H9 (cell line): ENCODE results near the gene SSTR5. TPM values are rescaled to one million over a fixed set of nuclear protein-coding genes. Genes with fewer than 3 reads are reported as not detected.

ENCODE experiments used
- DNase-seq: peaks from one replicate; pipeline ENCODE4 v3.0.0-alpha.2; 2017
- H2AFZ ChIP-seq: one replicate; pipeline ENCODE4 v1.6.1; 2013; ENCODE audit warnings: mild to moderate bottlenecking, low read length, control low read depth, moderate library complexity
- H2AK5ac ChIP-seq: 2 replicates; pipeline ENCODE4 v1.6.1; 2013; ENCODE audit warnings: low read length, control low read depth, mixed read lengths; ENCODE audit not compliant: insufficient read length
- H2BK120ac ChIP-seq: one replicate; pipeline ENCODE4 v1.6.1; 2013; ENCODE audit warnings: low read depth, mild to moderate bottlenecking, low read length, control low read depth, inconsistent platforms; ENCODE audit not compliant: poor library complexity, severe bottlenecking
- H2BK12ac ChIP-seq: 2 replicates; pipeline ENCODE4 v1.6.1; 2013; ENCODE audit warnings: low read length, control low read depth, mixed read lengths, low read depth; ENCODE audit not compliant: insufficient read length
- H2BK15ac ChIP-seq: 2 replicates; pipeline ENCODE4 v1.6.1; 2013; ENCODE audit warnings: low read depth, low read length, control low read depth
- H2BK20ac ChIP-seq: one replicate; pipeline ENCODE4 v1.6.1; 2013; ENCODE audit warnings: low read depth, mild to moderate bottlenecking, low read length, control low read depth, inconsistent platforms; ENCODE audit not compliant: poor library complexity, severe bottlenecking
- H2BK5ac ChIP-seq: 2 replicates; pipeline ENCODE4 v1.6.1; 2013; ENCODE audit warnings: low read length, control low read depth, mixed read lengths; ENCODE audit not compliant: insufficient read length
- H3K14ac ChIP-seq: 2 replicates; pipeline ENCODE4 v1.6.1; 2013; ENCODE audit warnings: low read length, control low read depth; ENCODE audit not compliant: insufficient read depth
- H3K18ac ChIP-seq: 2 replicates; pipeline ENCODE4 v1.6.1; 2013; ENCODE audit warnings: low read depth, mild to moderate bottlenecking, mixed read lengths, low read length, control low read depth; ENCODE audit not compliant: insufficient read length
- H3K23ac ChIP-seq: 2 replicates; pipeline ENCODE4 v1.6.1; 2013; ENCODE audit warnings: low read length, control low read depth, mixed read lengths, low read depth; ENCODE audit not compliant: insufficient read length
- H3K23me2 ChIP-seq: 2 replicates; pipeline ENCODE4 v1.6.1; 2013; ENCODE audit warnings: low read depth, mild to moderate bottlenecking, mixed read lengths, low read length, control low read depth; ENCODE audit not compliant: insufficient read length, poor library complexity, severe bottlenecking
- H3K27ac ChIP-seq: 2 replicates; pipeline ENCODE4 v1.5.1; 2013; ENCODE audit warnings: low read length, control low read depth, mixed read lengths, low read depth; ENCODE audit not compliant: insufficient read length
- H3K27me3 ChIP-seq: 2 replicates; pipeline ENCODE4 v1.6.1; 2013; ENCODE audit warnings: low read length, control low read depth, inconsistent platforms; ENCODE audit not compliant: insufficient read depth
- H3K4ac ChIP-seq: 2 replicates; pipeline ENCODE4 v1.6.1; 2013; ENCODE audit warnings: low read depth, mild to moderate bottlenecking, control low read depth, inconsistent platforms, low read length, moderate library complexity
- H3K4me1 ChIP-seq: 2 replicates; pipeline ENCODE4 v1.6.1; 2013; ENCODE audit warnings: low read length, control low read depth, inconsistent platforms; ENCODE audit not compliant: insufficient read depth
- H3K4me2 ChIP-seq: 2 replicates; pipeline ENCODE4 v1.6.1; 2013; ENCODE audit warnings: low read length, control low read depth, mixed read lengths; ENCODE audit not compliant: insufficient read length, insufficient read depth
- H3K56ac ChIP-seq: 2 replicates; pipeline ENCODE4 v1.6.1; 2013; ENCODE audit warnings: low read depth, mild to moderate bottlenecking, mixed read lengths, low read length, control low read depth; ENCODE audit not compliant: insufficient read length
- H3K79me1 ChIP-seq: 2 replicates; pipeline ENCODE4 v1.6.1; 2013; ENCODE audit warnings: low read depth, mild to moderate bottlenecking, moderate library complexity, low read length, control low read depth, inconsistent platforms; ENCODE audit not compliant: insufficient read depth, poor library complexity, severe bottlenecking
- H3K79me2 ChIP-seq: 2 replicates; pipeline ENCODE4 v1.6.1; 2013; ENCODE audit warnings: low read length, control low read depth, inconsistent platforms; ENCODE audit not compliant: insufficient read depth
- H3K9ac ChIP-seq: 2 replicates; pipeline ENCODE4 v1.6.1; 2013; ENCODE audit warnings: low read length, control low read depth, mixed read lengths; ENCODE audit not compliant: insufficient read length; ENCODE audit errors: extremely low read depth
- H3K9me3 ChIP-seq: one replicate; pipeline ENCODE4 v1.6.1; 2013; ENCODE audit warnings: low read depth, low read length, inconsistent platforms; ENCODE audit not compliant: control insufficient read depth
- H3T11ph ChIP-seq: one replicate; pipeline ENCODE4 v1.6.1; 2013; ENCODE audit warnings: mild to moderate bottlenecking, low read length, control low read depth, inconsistent platforms
- H4K20me1 ChIP-seq: one replicate; pipeline ENCODE4 v1.6.1; 2013; ENCODE audit not compliant: control insufficient read depth, insufficient read length, insufficient read depth
- H4K5ac ChIP-seq: 2 replicates; pipeline ENCODE4 v1.6.1; 2013; ENCODE audit warnings: low read depth, mild to moderate bottlenecking, mixed read lengths, low read length, control low read depth; ENCODE audit not compliant: insufficient read length
- H4K8ac ChIP-seq: replicated peaks from 2 replicates; pipeline ENCODE4 v1.6.1; 2013; ENCODE audit warnings: low read length, control low read depth, mixed read lengths, low read depth; ENCODE audit not compliant: insufficient read length
- H4K91ac ChIP-seq: 2 replicates; pipeline ENCODE4 v1.6.1; 2013; ENCODE audit warnings: low read depth, mild to moderate bottlenecking, moderate library complexity, mixed read lengths, low read length, control low read depth; ENCODE audit not compliant: insufficient read length
- H3K27ac Mint-ChIP-seq, 3 experiments: 2 replicates in 2 of 3; 3 replicates in 1 of 3; pipeline ENCODE4 v1.8.0; 2020 to 2021; ENCODE audit warnings: mixed read lengths in 3 of 3, mild to moderate bottlenecking in 1 of 3, moderate library complexity in 1 of 3
- H3K27me3 Mint-ChIP-seq: 2 replicates; pipeline ENCODE4 v1.8.0; 2021; ENCODE audit warnings: low read depth, mild to moderate bottlenecking, moderate library complexity, mixed read lengths
- H3K36me3 Mint-ChIP-seq, 3 experiments: 2 replicates in 2 of 3; 3 replicates in 1 of 3; pipeline ENCODE4 v1.8.0; 2020 to 2021; ENCODE audit warnings: low read depth in 3 of 3, mixed read lengths in 3 of 3; ENCODE audit not compliant: insufficient read depth in 1 of 3
- H3K4me1 Mint-ChIP-seq, 2 experiments: 2 replicates each; pipeline ENCODE4 v1.8.0; 2020; ENCODE audit warnings: mixed read lengths in 2 of 2
- H3K4me3 Mint-ChIP-seq, 2 experiments: 2 replicates in 1 of 2; 3 replicates in 1 of 2; pipeline ENCODE4 v1.8.0; 2020 to 2021; ENCODE audit warnings: mild to moderate bottlenecking in 2 of 2, mixed read lengths in 2 of 2, moderate library complexity in 1 of 2
- H3K9me3 Mint-ChIP-seq, 2 experiments: 2 replicates in 1 of 2; 3 replicates in 1 of 2; pipeline ENCODE4 v1.8.0; 2020; ENCODE audit warnings: mild to moderate bottlenecking in 2 of 2, mixed read lengths in 2 of 2, moderate library complexity in 1 of 2
- WGBS: extraction: QIAGEN DNeasy Blood & Tissue Kit; methylation state at CpG from one replicate; pipeline ENCODE4 v1.1.7; 2013; ENCODE audit warnings: missing lambda C conversion rate, low lambda C conversion rate, mixed read lengths; ENCODE audit not compliant: insufficient read length; ENCODE audit errors: extremely low coverage; 5-methylcytosine and 5-hydroxymethylcytosine counted together
- total RNA-seq: library from RNA; stranded (reverse); gene quantifications from 2 replicates; pipeline ENCODE4 v1.2.1, GENCODE V29; 2021
- TF ChIP-seq, protein P1 (sequence below): fragments of 200-600 bp; sonication (generic); conservative IDR thresholded peaks from 3 replicates; pipeline ENCODE4 v1.8.0; 2021; ENCODE audit warnings: antibody characterized with exemption, mild to moderate bottlenecking

SSTR5 gene
- total RNA-seq, 1 experiment from 2014 or later, result 0.22 TPM

DNA sequence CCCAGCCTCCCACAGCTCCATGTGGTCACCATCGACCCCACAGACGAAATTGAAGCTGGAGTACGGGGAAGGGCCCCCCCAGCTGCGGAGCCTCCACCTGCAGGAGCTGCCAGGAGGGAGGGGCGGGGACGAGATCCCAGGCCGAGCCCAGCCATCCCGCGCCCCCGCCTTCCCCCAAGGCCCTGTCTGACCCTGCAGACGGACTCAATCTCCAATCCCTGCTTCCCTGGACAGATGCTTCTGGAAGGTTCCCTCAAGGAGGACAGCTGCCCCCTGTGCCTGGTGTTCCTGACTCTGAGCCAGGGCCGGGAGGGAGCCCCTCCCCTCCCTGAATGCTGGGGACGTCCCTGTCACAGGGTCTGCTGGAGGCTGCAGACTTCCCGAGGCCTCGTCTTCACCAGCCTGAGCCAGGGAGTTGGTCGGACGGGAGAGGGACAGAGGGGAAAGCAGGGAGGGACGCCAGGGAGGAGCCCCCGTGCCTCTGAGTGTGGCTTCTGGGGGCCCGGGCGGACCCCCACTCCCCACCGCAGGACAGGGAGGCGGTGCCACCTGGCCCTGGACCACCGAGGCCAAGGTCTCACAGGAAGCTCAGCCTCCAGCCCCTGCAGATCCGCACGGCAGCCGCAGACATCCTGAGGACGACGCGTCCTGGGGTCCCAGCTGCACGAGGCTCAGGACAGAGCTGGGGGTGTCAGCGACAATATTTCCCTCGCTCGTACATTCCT lies 44.8 kb downstream of the SSTR5 start:
- Histone ChIP-seq H3K14ac (no peak overlapping the region), H4K8ac (no peak overlapping the region), H2BK20ac (no peak overlapping the region), H3K9me3 (no peaks in the 10 kb centered on the region), H3K79me1 (no peaks in the 10 kb centered on the region), H3K18ac (no peak overlapping the region), H3K79me2 (no peaks in the 10 kb centered on the region), H3K27ac (no peak overlapping the region), H4K5ac (no peak overlapping the region), H3K4me2 (no peak overlapping the region), H2BK5ac (no peak overlapping the region), H2BK120ac (no peak overlapping the region), H3K4ac (no peak overlapping the region), H3K56ac (no peak overlapping the region), H3K23ac (no peak overlapping the region), H4K20me1 (no peaks in the 10 kb centered on the region), H2AFZ (no peak overlapping the region), H3K23me2 (peaks cover 2% of the 10 kb centered on the region), H2BK12ac (no peak overlapping the region), H2BK15ac (no peak overlapping the region), H3T11ph (no peak overlapping the region), H2AK5ac (no peak overlapping the region), H3K4me1 (no peaks in the 10 kb centered on the region), H3K9ac (no peak overlapping the region), H4K91ac (no peak overlapping the region), H3K27me3 (no peaks in the 10 kb centered on the region)
- WGBS, result no CpG with 5 or more reads among the region's 34 CpGs
- H3K4me1 Mint-ChIP-seq, result no peaks in the 10 kb centered on the region
- H3K4me3 Mint-ChIP-seq, result no peak overlapping the region
- H3K9me3 Mint-ChIP-seq, result no peaks in the 10 kb centered on the region
- DNase-seq, result no peak
- TF ChIP-seq, protein P1, sequence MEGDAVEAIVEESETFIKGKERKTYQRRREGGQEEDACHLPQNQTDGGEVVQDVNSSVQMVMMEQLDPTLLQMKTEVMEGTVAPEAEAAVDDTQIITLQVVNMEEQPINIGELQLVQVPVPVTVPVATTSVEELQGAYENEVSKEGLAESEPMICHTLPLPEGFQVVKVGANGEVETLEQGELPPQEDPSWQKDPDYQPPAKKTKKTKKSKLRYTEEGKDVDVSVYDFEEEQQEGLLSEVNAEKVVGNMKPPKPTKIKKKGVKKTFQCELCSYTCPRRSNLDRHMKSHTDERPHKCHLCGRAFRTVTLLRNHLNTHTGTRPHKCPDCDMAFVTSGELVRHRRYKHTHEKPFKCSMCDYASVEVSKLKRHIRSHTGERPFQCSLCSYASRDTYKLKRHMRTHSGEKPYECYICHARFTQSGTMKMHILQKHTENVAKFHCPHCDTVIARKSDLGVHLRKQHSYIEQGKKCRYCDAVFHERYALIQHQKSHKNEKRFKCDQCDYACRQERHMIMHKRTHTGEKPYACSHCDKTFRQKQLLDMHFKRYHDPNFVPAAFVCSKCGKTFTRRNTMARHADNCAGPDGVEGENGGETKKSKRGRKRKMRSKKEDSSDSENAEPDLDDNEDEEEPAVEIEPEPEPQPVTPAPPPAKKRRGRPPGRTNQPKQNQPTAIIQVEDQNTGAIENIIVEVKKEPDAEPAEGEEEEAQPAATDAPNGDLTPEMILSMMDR, result no peak
- H3K36me3 Mint-ChIP-seq, result no peaks in the 10 kb centered on the region
- no peak overlapping the region for H3K27ac Mint-ChIP-seq
- peaks cover 17% of the 10 kb centered on the region for H3K27me3 Mint-ChIP-seq
